DMS53 (cell line): ENCODE data around the gene LHX1.
A peak's percentile ranks its signal among the peaks of the same experiment; 100 is the strongest.

Source experiments
- DNase-seq: peaks from one replicate; lab custom pipeline; 2025; lab: John Stamatoyannopoulos, UW

LHX1 gene

GRCh38 chr17:36937001-36937958 lies at the start of gene LHX1:
LHX1 (plus strand) TSS chr17:36937475; CDS start chr17:36938198, 723 bp downstream.
- peak; percentile 50 for DNase-seq

- DNase-seq = no peak
Observed at GRCh38 chr17:36888236-36888951, 48.9 kb upstream of the LHX1 start.

GRCh38 chr17:36889770-36890349 lies 47.4 kb upstream of the LHX1 start:
- DNase-seq = no peak

GRCh38 chr17:36890398-36891168 lies 46.7 kb upstream of the LHX1 start:
- DNase-seq = no peak

- no peak for DNase-seq
Observed at GRCh38 chr17:36892112-36892838, 45.0 kb upstream of the LHX1 start.

- no peak for DNase-seq
Observed at GRCh38 chr17:36894177-36894576, 43.1 kb upstream of the LHX1 start.

GRCh38 chr17:36894925-36895324 lies 42.4 kb upstream of the LHX1 start:
- DNase-seq = no peak

GRCh38 chr17:36899250-36900159 lies 37.8 kb upstream of the LHX1 start:
- no peak for DNase-seq

- no peak for DNase-seq
Observed at GRCh38 chr17:36900160-36900512, 37.1 kb upstream of the LHX1 start.

- peak; percentile 7 for DNase-seq
Observed at GRCh38 chr17:36901506-36901905, 35.8 kb upstream of the LHX1 start.

GRCh38 chr17:36907407-36907806 lies 29.9 kb upstream of the LHX1 start:
- no peak for DNase-seq

- no peak for DNase-seq
Observed at GRCh38 chr17:36910513-36910912, 26.8 kb upstream of the LHX1 start.

- no peak for DNase-seq
Observed at GRCh38 chr17:36911001-36911400, 26.3 kb upstream of the LHX1 start.

- no peak for DNase-seq
Observed at GRCh38 chr17:36913132-36913531, 24.1 kb upstream of the LHX1 start.

- no peak for DNase-seq
Observed at GRCh38 chr17:36918211-36918691, 19.0 kb upstream of the LHX1 start.

- DNase-seq = no peak
Observed at GRCh38 chr17:36919407-36919968, 17.8 kb upstream of the LHX1 start.

GRCh38 chr17:36920032-36921005 lies 17.0 kb upstream of the LHX1 start:
- no peak for DNase-seq

- DNase-seq = peak; percentile 67
Observed at GRCh38 chr17:36921095-36921851, 16.0 kb upstream of the LHX1 start.
